GM19035 (cell line): ENCODE results near the gene PRAMEF17.
"Not testable (repeated sequence)": the region's sequence is repeated elsewhere in the genome, so short reads cannot be mapped to it uniquely, and the experiment has no call there.

ENCODE experiments used
- ATAC-seq: cut with Tn5 transposase; IDR thresholded peaks from one replicate; pipeline ENCODE4 v1.9.1; 2021; ENCODE audit not compliant: unreplicated experiment

PRAMEF17 gene

GRCh38 chr1:13389332-13389731, at the start of gene PRAMEF17:
Gene PRAMEF17, plus strand, starts transcription at chr1:13389632. Its CDS starts 26 bp downstream, at chr1:13389658.
- ATAC-seq: not testable (repeated sequence)

DNA sequence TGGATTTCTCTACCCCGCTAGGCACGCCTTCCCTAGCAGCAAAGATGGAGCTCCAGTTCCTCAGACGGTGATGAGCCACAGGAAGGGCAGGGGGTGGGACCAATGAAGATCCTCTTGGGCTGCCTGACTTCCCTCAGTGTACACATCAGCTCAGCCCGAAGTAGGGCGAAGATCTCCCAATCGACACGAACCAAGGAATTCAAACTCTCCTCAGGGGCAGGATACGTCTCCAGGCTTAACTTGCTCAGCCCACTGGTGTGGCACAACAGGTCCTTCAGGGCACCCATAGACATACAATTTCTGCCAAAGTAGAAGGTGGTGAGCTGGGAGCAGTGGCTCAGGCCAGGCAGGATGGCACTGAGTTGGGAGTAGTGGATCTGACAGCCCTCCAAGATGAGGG, 46.9 kb upstream of the PRAMEF17 start:
- ATAC-seq: not testable (repeated sequence)

- ATAC-seq: not testable (repeated sequence)
Observed at GRCh38 chr1:13347034-13347433, 42.4 kb upstream of the PRAMEF17 start, which contains the start of gene PRAMEF14. Gene PRAMEF14, minus strand, starts transcription at chr1:13347134. Its CDS starts 1,820 bp downstream, at chr1:13345314.

GRCh38 chr1:13353476-13353875, 36.0 kb upstream of the PRAMEF17 start:
- ATAC-seq: not testable (repeated sequence)

GRCh38 chr1:13354475-13354874, 35.0 kb upstream of the PRAMEF17 start:
- not testable (repeated sequence) for ATAC-seq

GRCh38 chr1:13356774-13357173, 32.7 kb upstream of the PRAMEF17 start:
- not testable (repeated sequence) for ATAC-seq

GRCh38 chr1:13362364-13362763, 27.1 kb upstream of the PRAMEF17 start:
- ATAC-seq: not testable (repeated sequence)

GRCh38 chr1:13364928-13365327, 24.5 kb upstream of the PRAMEF17 start:
- ATAC-seq: not testable (repeated sequence)

- ATAC-seq: not testable (repeated sequence)
Observed at GRCh38 chr1:13366536-13366935, 22.9 kb upstream of the PRAMEF17 start.

DNA sequence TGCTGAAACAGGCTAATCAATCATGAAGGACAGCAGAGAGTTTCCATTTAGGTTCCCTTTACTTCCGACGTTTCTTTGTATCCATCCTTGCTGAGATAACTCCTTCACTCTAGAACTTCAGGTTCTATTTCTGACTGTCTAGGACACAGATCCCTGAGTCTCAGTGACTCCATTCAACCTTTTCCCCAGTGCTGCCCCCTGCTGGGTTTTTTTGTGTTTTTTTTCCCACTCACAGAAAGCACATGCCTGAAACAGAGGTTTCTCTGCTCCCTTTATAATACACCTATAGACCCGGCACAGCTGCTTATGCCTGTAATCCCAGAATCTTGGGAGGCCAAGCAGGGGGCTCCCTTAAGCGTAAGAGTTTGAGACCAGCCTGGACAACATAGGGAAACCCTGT, 20.9 kb upstream of the PRAMEF17 start:
- ATAC-seq: not testable (repeated sequence)

- not testable (repeated sequence) for ATAC-seq
Observed at GRCh38 chr1:13378983-13379382, 10.4 kb upstream of the PRAMEF17 start.

GRCh38 chr1:13380380-13380779, 9.1 kb upstream of the PRAMEF17 start:
- not testable (repeated sequence) for ATAC-seq

GRCh38 chr1:13393004-13393403, 3.6 kb downstream of the PRAMEF17 start:
- ATAC-seq: not testable (repeated sequence)

DNA sequence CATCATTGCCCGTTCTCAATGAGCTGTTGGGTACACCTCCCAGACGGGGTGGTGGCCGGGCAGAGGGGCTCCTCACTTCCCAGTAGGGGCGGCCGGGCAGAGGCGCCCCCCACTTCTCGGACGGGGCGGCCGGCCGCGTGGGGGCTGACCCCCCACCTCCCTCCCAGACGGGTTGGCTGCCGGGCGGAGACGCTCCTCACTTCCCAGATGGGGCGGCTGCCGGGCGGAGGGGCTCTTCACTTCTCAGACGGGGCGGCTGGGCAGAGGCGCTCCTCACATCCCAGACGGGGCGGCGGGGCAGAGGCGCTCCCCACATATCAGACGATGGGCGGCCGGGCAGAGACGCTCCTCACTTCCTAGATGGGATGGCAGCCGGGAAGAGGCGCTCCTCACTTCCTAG, 5.3 kb downstream of the PRAMEF17 start:
- not testable (repeated sequence) for ATAC-seq

GRCh38 chr1:13395311-13395710, 5.9 kb downstream of the PRAMEF17 start:
- ATAC-seq: not testable (repeated sequence)

DNA sequence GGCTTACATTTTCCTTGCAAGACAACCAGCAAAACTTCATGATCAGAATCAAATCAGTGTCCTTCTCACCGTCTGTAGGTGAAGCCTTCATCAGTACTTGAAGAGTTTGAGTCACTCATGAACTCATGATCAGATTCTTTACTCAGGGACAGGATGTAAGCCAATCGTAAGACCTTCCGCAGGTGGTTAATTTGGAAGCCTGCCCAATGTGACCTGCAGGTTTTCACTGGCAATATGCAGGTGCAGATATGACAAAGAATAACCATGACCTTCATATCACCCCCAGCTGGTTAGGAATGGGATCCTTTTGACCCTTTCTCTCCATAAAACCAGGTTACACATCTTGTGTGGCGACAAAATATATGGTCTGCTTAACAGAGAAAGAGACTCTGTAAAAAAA, 18.4 kb downstream of the PRAMEF17 start:
- no peak for ATAC-seq

GRCh38 chr1:13410150-13410549, 20.7 kb downstream of the PRAMEF17 start, which contains the start of gene PRAMEF20:
Gene PRAMEF20, plus strand, starts transcription at chr1:13410450. Its CDS starts 5,905 bp downstream, at chr1:13416355.
- ATAC-seq: not testable (repeated sequence)

- ATAC-seq: no peak
Observed at GRCh38 chr1:13430495-13430894, 41.1 kb downstream of the PRAMEF17 start.

DNA sequence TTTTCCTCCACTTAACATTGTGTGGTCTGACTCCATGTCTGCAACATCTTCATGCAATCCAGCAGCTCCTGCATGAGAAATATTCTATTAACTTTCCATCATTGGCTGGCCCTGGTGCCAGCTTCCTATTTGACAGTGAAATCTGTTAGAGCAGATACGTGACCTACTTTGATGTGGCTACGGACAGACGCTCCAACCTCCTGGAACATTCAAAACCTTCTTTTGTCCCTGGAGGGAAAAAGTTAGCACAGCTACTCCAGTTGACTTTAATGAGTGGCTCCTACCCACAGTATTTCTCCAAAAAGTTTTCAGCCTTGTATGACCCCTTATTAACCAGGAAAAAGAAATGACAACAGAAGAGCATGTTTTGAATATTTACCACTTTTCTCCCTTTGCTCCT, 42.8 kb downstream of the PRAMEF17 start:
- ATAC-seq: no peak

- not testable (repeated sequence) for ATAC-seq
Observed at GRCh38 chr1:13433694-13434358, 44.4 kb downstream of the PRAMEF17 start.

DNA sequence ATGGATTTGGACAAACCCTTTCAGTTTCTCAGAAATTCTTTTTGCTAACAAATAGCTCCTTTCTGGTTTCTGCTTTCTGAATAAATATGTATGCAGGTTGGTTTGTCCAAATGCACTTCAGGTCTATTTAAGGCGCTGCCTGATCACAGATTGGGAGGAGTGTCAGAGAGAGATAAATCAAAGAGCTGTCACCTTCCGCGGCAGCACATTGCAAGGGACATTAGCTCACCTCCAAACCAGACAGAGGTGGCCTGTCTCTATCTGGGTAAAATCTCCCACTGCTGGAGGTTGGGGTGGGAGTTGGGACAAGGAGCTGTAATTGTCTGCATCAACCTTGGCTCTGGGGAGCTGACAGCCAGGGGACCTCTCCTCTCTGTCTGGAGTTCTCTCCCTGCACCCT, 46.0 kb downstream of the PRAMEF17 start:
- ATAC-seq: no peak

DNA sequence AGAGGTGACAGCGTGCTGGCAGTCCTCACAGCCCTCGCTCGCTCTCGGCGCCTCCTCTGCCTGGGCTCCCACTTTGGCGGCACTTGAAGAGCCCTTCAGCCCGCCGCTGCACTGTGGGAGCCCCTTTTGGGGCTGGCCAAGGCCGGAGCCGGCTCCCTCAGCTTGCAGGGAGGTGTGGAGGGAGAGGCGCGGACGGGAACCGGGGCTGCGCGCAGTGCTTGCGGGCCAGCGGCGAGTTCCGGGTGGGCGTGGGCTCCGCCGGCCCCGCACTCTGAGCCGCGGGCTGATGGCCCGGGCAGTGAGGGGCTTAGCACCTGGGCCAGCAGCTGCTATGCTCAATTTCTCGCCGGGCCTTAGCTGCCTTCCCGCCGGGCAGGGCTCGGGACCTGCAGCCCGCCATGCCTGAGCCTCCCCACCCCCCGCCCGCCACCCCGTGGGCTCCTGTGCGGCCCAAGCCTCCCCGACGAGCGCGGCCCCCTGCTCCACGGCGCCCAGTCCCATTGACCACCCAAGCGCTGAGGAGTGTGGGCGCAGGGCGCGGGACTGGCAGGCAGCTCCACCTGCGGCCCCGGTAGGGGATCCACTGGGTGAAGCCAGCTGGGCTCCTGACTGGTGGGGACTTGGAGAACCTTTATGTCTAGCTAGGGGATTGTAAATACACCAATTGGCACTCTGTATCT, 49.8 kb downstream of the PRAMEF17 start:
- ATAC-seq: not testable (repeated sequence)
